Measurements from ENCODE around the gene EFCAB6. TPM values are rescaled to one million over a fixed set of nuclear protein-coding genes. Genes with fewer than 3 reads are reported as not detected.

The EFCAB6 gene
- total RNA-seq, 6 experiments from 2014 or later = 0.29 to 1.5 (median 0.93) TPM

GRCh38 chr22:43564859-43565258, 247.2 kb downstream of the EFCAB6 start:
- WGBS (ENCODE audit: insufficient coverage, low coverage, low lambda C conversion rate, missing lambda C conversion rate) = 91% methylated on average over 4 of the region's 6 CpGs
- Histone ChIP-seq H3K27me3 (no peaks in the 10 kb centered on the region), H3K27ac (no peak overlapping the region), H3K4me1 (no peaks in the 10 kb centered on the region), H3K9me3 (no peaks in the 10 kb centered on the region), H3K36me3 (no peaks in the 10 kb centered on the region), H3K4me3 (no peak overlapping the region)
- intact Hi-C loops (cut with DNase I) = no loop called here
- DNase-seq = no peak
- TF ChIP-seq CTCF (IDR thresholded peaks at IDR 0.05) = no peak
- TF ChIP-seq POLR2A (IDR thresholded peaks at IDR 0.05) = no peak
- no peak for ATAC-seq

- no peaks in the 10 kb centered on the region for H3K36me3 ChIP-seq
- intact Hi-C loops (cut with DNase I) = no loop called here
- no peak overlapping the region for H3K27ac ChIP-seq
- 96% methylated on average over 3 of the region's 8 CpGs for WGBS (ENCODE audit: insufficient coverage, low coverage, low lambda C conversion rate, missing lambda C conversion rate)
- H3K27me3 ChIP-seq = no peaks in the 10 kb centered on the region
- TF ChIP-seq POLR2A (IDR thresholded peaks at IDR 0.05) (no peak), CTCF (IDR thresholded peaks at IDR 0.05) (no peak)
- H3K4me3 ChIP-seq = no peak overlapping the region
- no peak for DNase-seq
- no peak for ATAC-seq
- H3K9me3 ChIP-seq = peaks cover 0 to 2% (median 0%) of the 10 kb centered on the region in 4 donors
- no peaks in the 10 kb centered on the region for H3K4me1 ChIP-seq
Measured at GRCh38 chr22:43563571-43563970, 248.5 kb downstream of the EFCAB6 start.

- H3K27me3 ChIP-seq = no peaks in the 10 kb centered on the region
- peak in 1 of 4 donors; percentile 27 for ATAC-seq
Measured at GRCh38 chr22:43562843-43563242, 249.3 kb downstream of the EFCAB6 start.

GRCh38 chr22:43561415-43562178, 250.5 kb downstream of the EFCAB6 start:
- Histone ChIP-seq H3K36me3 (no peaks in the 10 kb centered on the region), H3K27me3 (no peaks in the 10 kb centered on the region), H3K4me1 (no peaks in the 10 kb centered on the region), H3K4me3 (no peak overlapping the region), H3K9me3 (peaks cover 0 to 6% (median 0%) of the 10 kb centered on the region in 4 donors), H3K27ac (no peak overlapping the region)
- TF ChIP-seq CTCF (IDR thresholded peaks at IDR 0.05) (no peak), POLR2A (IDR thresholded peaks at IDR 0.05) (no peak)
- intact Hi-C loops (cut with DNase I) = no loop called here
- DNase-seq (no peak), ATAC-seq (no peak)
- WGBS (ENCODE audit: insufficient coverage, low coverage, low lambda C conversion rate, missing lambda C conversion rate) = 42% methylated on average over 16 of the region's 22 CpGs

More at GRCh38 chr22:43562843-43563242, 249.3 kb downstream of the EFCAB6 start:
- Histone ChIP-seq H3K27ac (no peak overlapping the region), H3K9me3 (peaks cover 0 to 6% (median 0%) of the 10 kb centered on the region in 4 donors), H3K4me3 (no peak overlapping the region), H3K36me3 (no peaks in the 10 kb centered on the region), H3K4me1 (no peaks in the 10 kb centered on the region)
- intact Hi-C loops (cut with DNase I) = no loop called here
- no peak for DNase-seq
- no peak for TF ChIP-seq CTCF (IDR thresholded peaks at IDR 0.05)
- TF ChIP-seq POLR2A (IDR thresholded peaks at IDR 0.05) = no peak
- WGBS (ENCODE audit: insufficient coverage, low coverage, low lambda C conversion rate, missing lambda C conversion rate) = no CpG with 5 or more reads among the region's 13 CpGs

Data from right lobe of liver (tissue), 6 donors.